Measurements from ENCODE around the gene EMX2.

DNA sequence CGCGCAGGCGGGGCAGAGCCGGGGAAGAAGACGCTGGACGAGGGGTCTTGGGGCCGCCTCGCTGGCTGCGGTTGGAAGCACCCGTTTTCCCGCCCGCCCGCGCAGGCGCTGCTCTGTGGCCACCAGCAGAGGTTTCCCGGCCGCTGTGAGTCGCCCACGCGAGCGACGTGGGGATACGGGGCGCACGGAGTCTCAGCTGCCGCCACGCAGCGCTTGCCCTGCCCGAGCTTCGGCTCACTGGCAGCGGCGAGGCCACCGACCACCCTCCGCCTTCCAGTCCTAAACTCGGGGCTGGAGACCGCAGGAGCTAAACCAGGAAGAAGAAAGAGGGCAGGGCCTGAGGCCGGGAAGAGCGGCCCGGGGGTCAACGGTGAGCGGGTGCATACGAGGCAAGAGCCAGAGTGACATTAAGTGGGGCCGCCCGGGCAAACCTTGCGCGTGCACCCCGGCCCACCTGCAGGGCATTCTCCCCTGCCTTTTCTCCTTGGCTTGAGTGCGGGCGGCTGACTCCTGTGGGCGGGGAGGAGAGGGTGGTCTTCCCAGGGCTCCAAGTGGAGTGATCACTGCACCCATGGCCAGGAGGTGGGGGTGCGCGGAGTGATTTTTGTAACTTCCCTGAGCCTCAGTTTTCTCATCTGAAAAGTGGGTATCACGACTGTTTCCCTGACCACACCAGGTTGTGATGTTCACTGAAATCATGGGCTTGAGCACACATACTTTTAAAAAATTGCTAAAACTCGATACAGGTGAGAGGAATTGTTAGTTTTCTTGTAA lies 7.1 kb upstream of the EMX2 start:
- TF ChIP-seq POLR2A (IDR thresholded peaks at IDR 0.05), result no peak
- no peak for TF ChIP-seq CTCF (IDR thresholded peaks at IDR 0.05)
- no peak for TF ChIP-seq POLR2AphosphoS5 (IDR thresholded peaks at IDR 0.05)

All from gastroesophageal sphincter (tissue), 3 donors.